ENCODE results near the gene COX4I1.

COX4I1 gene

GRCh38 chr16:85799497-85800320, at the start of gene COX4I1, which contains the start of gene EMC8:
Gene COX4I1, plus strand, starts transcription at chr16:85799695. Its CDS starts 1,511 bp downstream, at chr16:85801206.
Gene EMC8, minus strand, starts transcription at chr16:85799544. Its CDS starts 249 bp downstream, at chr16:85799295.
- ATAC-seq, result peak; percentile 97
- H3K27ac Mint-ChIP-seq, result peak within 1 kb of the TSS; percentile 97
- peaks cover 62% of the 10 kb centered on the region for H3K4me1 Mint-ChIP-seq
- peak within 1 kb of the TSS; percentile 94 for H3K4me3 Mint-ChIP-seq
- H3K27me3 Mint-ChIP-seq, result no peaks in the 10 kb centered on the region
- no peaks in the 10 kb centered on the region for H3K9me3 Mint-ChIP-seq
- H3K36me3 Mint-ChIP-seq, result peaks cover 51% of the 10 kb centered on the region

- peaks cover 75% of the 10 kb centered on the region for H3K4me1 Mint-ChIP-seq
Measured at GRCh38 chr16:85749771-85750145, 49.7 kb upstream of the COX4I1 start.

GRCh38 chr16:85750146-85750826, 49.2 kb upstream of the COX4I1 start:
- Mint-ChIP-seq H3K36me3 (no peaks in the 10 kb centered on the region), H3K9me3 (no peaks in the 10 kb centered on the region), H3K4me3 (peak overlapping the region; percentile 88), H3K27ac (peak overlapping the region; percentile 53), H3K4me1 (peaks cover 80% of the 10 kb centered on the region), H3K27me3 (no peaks in the 10 kb centered on the region)
- peak; percentile 65 for ATAC-seq

More at GRCh38 chr16:85749771-85750145, 49.7 kb upstream of the COX4I1 start:
- H3K4me3 Mint-ChIP-seq, result peak overlapping the region; percentile 88
- no peak for ATAC-seq
- no peaks in the 10 kb centered on the region for H3K27me3 Mint-ChIP-seq
- no peaks in the 10 kb centered on the region for H3K36me3 Mint-ChIP-seq
- H3K9me3 Mint-ChIP-seq, result no peaks in the 10 kb centered on the region
- peak overlapping the region; percentile 53 for H3K27ac Mint-ChIP-seq

GRCh38 chr16:85750827-85751697, 48.4 kb upstream of the COX4I1 start, which contains the start of gene C16orf74:
Gene C16orf74, minus strand, starts transcription at chr16:85751096. Its CDS starts 15,879 bp downstream, at chr16:85735217.
- H3K4me3 Mint-ChIP-seq, result peak within 1 kb of the TSS; percentile 88
- no peaks in the 10 kb centered on the region for H3K9me3 Mint-ChIP-seq
- H3K4me1 Mint-ChIP-seq, result peaks cover 84% of the 10 kb centered on the region
- H3K36me3 Mint-ChIP-seq, result no peaks in the 10 kb centered on the region
- H3K27ac Mint-ChIP-seq, result peak within 1 kb of the TSS; percentile 94
- ATAC-seq, result peak; percentile 75
- H3K27me3 Mint-ChIP-seq, result no peaks in the 10 kb centered on the region

- no peak for ATAC-seq
- H3K4me1 Mint-ChIP-seq, result peaks cover 84% of the 10 kb centered on the region
Measured at GRCh38 chr16:85751698-85752501, 47.6 kb upstream of the COX4I1 start.

GRCh38 chr16:85752511-85753420, 46.7 kb upstream of the COX4I1 start:
- no peaks in the 10 kb centered on the region for H3K36me3 Mint-ChIP-seq
- no peaks in the 10 kb centered on the region for H3K27me3 Mint-ChIP-seq
- H3K9me3 Mint-ChIP-seq, result no peaks in the 10 kb centered on the region
- H3K4me3 Mint-ChIP-seq, result peak overlapping the region; percentile 16
- no peak for ATAC-seq
- peaks cover 86% of the 10 kb centered on the region for H3K4me1 Mint-ChIP-seq
- peak overlapping the region; percentile 94 for H3K27ac Mint-ChIP-seq

More at GRCh38 chr16:85751698-85752501, 47.6 kb upstream of the COX4I1 start:
- H3K36me3 Mint-ChIP-seq, result no peaks in the 10 kb centered on the region
- no peaks in the 10 kb centered on the region for H3K27me3 Mint-ChIP-seq
- peak overlapping the region; percentile 66 for H3K4me3 Mint-ChIP-seq
- H3K27ac Mint-ChIP-seq, result peak overlapping the region; percentile 94
- H3K9me3 Mint-ChIP-seq, result no peaks in the 10 kb centered on the region

GRCh38 chr16:85753559-85753958, 45.9 kb upstream of the COX4I1 start:
- Mint-ChIP-seq H3K27ac (peak overlapping the region; percentile 94), H3K4me3 (no peak overlapping the region), H3K4me1 (peaks cover 85% of the 10 kb centered on the region), H3K27me3 (no peaks in the 10 kb centered on the region), H3K36me3 (no peaks in the 10 kb centered on the region), H3K9me3 (no peaks in the 10 kb centered on the region)
- no peak for ATAC-seq

GRCh38 chr16:85753976-85754375, 45.5 kb upstream of the COX4I1 start:
- H3K27ac Mint-ChIP-seq, result peak overlapping the region; percentile 94
- no peak for ATAC-seq
- no peaks in the 10 kb centered on the region for H3K36me3 Mint-ChIP-seq
- H3K4me3 Mint-ChIP-seq, result peak overlapping the region; percentile 60
- H3K9me3 Mint-ChIP-seq, result peaks cover under 1% of the 10 kb centered on the region
- peaks cover 88% of the 10 kb centered on the region for H3K4me1 Mint-ChIP-seq
- H3K27me3 Mint-ChIP-seq, result no peaks in the 10 kb centered on the region

- Mint-ChIP-seq H3K27me3 (no peaks in the 10 kb centered on the region), H3K36me3 (no peaks in the 10 kb centered on the region), H3K9me3 (peaks cover 3% of the 10 kb centered on the region), H3K4me1 (peaks cover 92% of the 10 kb centered on the region), H3K4me3 (peak overlapping the region; percentile 60), H3K27ac (peak overlapping the region; percentile 94)
- ATAC-seq, result peak; percentile 32
Measured at GRCh38 chr16:85754413-85754812, 45.1 kb upstream of the COX4I1 start.

- Mint-ChIP-seq H3K9me3 (peaks cover 3% of the 10 kb centered on the region), H3K27ac (peak overlapping the region; percentile 94), H3K27me3 (no peaks in the 10 kb centered on the region), H3K4me3 (peak overlapping the region; percentile 74), H3K36me3 (no peaks in the 10 kb centered on the region), H3K4me1 (peaks cover 91% of the 10 kb centered on the region)
- peak; percentile 79 for ATAC-seq
Measured at GRCh38 chr16:85755929-85756768, 43.3 kb upstream of the COX4I1 start.

GRCh38 chr16:85757341-85757822, 42.1 kb upstream of the COX4I1 start:
- H3K9me3 Mint-ChIP-seq, result peaks cover 3% of the 10 kb centered on the region
- peak overlapping the region; percentile 74 for H3K4me3 Mint-ChIP-seq
- no peaks in the 10 kb centered on the region for H3K36me3 Mint-ChIP-seq
- peak overlapping the region; percentile 94 for H3K27ac Mint-ChIP-seq
- ATAC-seq, result peak; percentile 24
- peaks cover 90% of the 10 kb centered on the region for H3K4me1 Mint-ChIP-seq
- no peaks in the 10 kb centered on the region for H3K27me3 Mint-ChIP-seq

- Mint-ChIP-seq H3K9me3 (peaks cover 3% of the 10 kb centered on the region), H3K4me1 (peaks cover 74% of the 10 kb centered on the region)
Measured at GRCh38 chr16:85759136-85759535, 40.4 kb upstream of the COX4I1 start.

More at GRCh38 chr16:85759136-85759535, 40.4 kb upstream of the COX4I1 start:
- ATAC-seq, result peak; percentile 49
- Mint-ChIP-seq H3K27ac (peak overlapping the region; percentile 59), H3K27me3 (no peaks in the 10 kb centered on the region), H3K36me3 (no peaks in the 10 kb centered on the region), H3K4me3 (peak overlapping the region; percentile 38)

Data from stimulated activated memory B cell treated with anti-CD40 and anti-IgM and Interleukin-4, amounts not matched to agents 10 μg/mL and 1 μg/mL and 100 μg/mL, for 72 hours (primary cell).